IMR-90 (cell line): ENCODE data around the gene BIRC5. TPM values are rescaled to one million over a fixed set of nuclear protein-coding genes. Genes with fewer than 3 reads are reported as not detected.

Experiments used
- ATAC-seq: fragments of 200-7000 bp; cut with Tn5 transposase; 2 replicates; pipeline ENCODE4 v1.9.1; 2020; ENCODE audit warnings: low read depth, mild to moderate bottlenecking, moderate library complexity
- BruUV-seq: library from RNA; stranded (reverse); fragments of 400-500 nt; replicated peaks from 2 replicates; lab custom pipeline; 2021; lab: Mats Ljungman, UMichigan
- CTCF ChIA-PET: fragments of 300-600 bp; formaldehyde crosslinking; extraction: SDS; loops from one replicate; lab custom pipeline; 2021; ENCODE audit warnings: antibody characterized with exemption; lab: Yijun Ruan, JAX
- POLR2A ChIA-PET: fragments of 300-600 bp; sonication (Branson Sonifier 250); formaldehyde crosslinking; loops from one replicate; lab custom pipeline; 2022; ENCODE audit warnings: antibody characterized with exemption; ENCODE audit not compliant: unreplicated experiment; lab: Charles Lee
- DNase-seq: peaks from one replicate; pipeline ENCODE4 v3.0.0; 2013
- H2AFZ ChIP-seq: replicated peaks from 2 replicates; pipeline ENCODE3; 2013; ENCODE audit warnings: low read length, mild to moderate bottlenecking; ENCODE audit not compliant: poor library complexity
- H2AK5ac ChIP-seq: 2 replicates; pipeline ENCODE4 v1.6.1; 2013; ENCODE audit warnings: low read depth, low read length, inconsistent platforms
- H2AK9ac ChIP-seq: replicated peaks from 2 replicates; pipeline ENCODE3; 2013; ENCODE audit warnings: mild to moderate bottlenecking, low read depth, low read length, moderate library complexity; ENCODE audit not compliant: poor library complexity
- H2BK120ac ChIP-seq: 2 replicates; pipeline ENCODE4 v1.6.1; 2013; ENCODE audit warnings: low read depth, low read length, inconsistent platforms
- H2BK15ac ChIP-seq: 3 replicates; pipeline ENCODE4 v1.6.1; 2013; ENCODE audit warnings: low read depth, low read length, inconsistent platforms
- H2BK20ac ChIP-seq: 2 replicates; pipeline ENCODE4 v1.6.1; 2013; ENCODE audit warnings: low read depth, mild to moderate bottlenecking, inconsistent platforms, low read length, moderate library complexity
- H2BK5ac ChIP-seq: 2 replicates; pipeline ENCODE4 v1.6.1; 2013; ENCODE audit warnings: mild to moderate bottlenecking, low read depth, low read length, inconsistent platforms; ENCODE audit not compliant: poor library complexity, severe bottlenecking
- H3K14ac ChIP-seq: replicated peaks from 2 replicates; pipeline ENCODE4 v1.6.1; 2013; ENCODE audit warnings: low read depth, low read length, inconsistent platforms
- H3K18ac ChIP-seq: 2 replicates; pipeline ENCODE4 v1.6.1; 2013; ENCODE audit warnings: low read depth, low read length, control low read depth
- H3K23ac ChIP-seq: 2 replicates; pipeline ENCODE4 v1.6.1; 2013; ENCODE audit warnings: low read depth, low read length, inconsistent platforms
- H3K27ac ChIP-seq: 2 replicates; pipeline ENCODE4 v1.5.1; 2013; ENCODE audit warnings: mild to moderate bottlenecking, control low read depth, low read length; ENCODE audit not compliant: insufficient read depth
- H3K27me3 ChIP-seq: 2 replicates; pipeline ENCODE4 v1.6.1; 2013; ENCODE audit warnings: low read length; ENCODE audit not compliant: control insufficient read depth, insufficient read depth
- H3K36me3 ChIP-seq: 2 replicates; pipeline ENCODE4 v1.6.1; 2013; ENCODE audit warnings: low read length, mixed read lengths; ENCODE audit not compliant: control insufficient read depth, insufficient read depth
- H3K4ac ChIP-seq: 2 replicates; pipeline ENCODE4 v1.6.1; 2013; ENCODE audit warnings: low read depth, low read length, inconsistent platforms
- H3K4me1 ChIP-seq: 2 replicates; pipeline ENCODE4 v1.6.1; 2013; ENCODE audit warnings: low read length, mixed read lengths; ENCODE audit not compliant: control insufficient read depth, insufficient read depth
- H3K4me2 ChIP-seq: 2 replicates; pipeline ENCODE4 v1.6.1; 2013; ENCODE audit warnings: low read depth, mild to moderate bottlenecking, control low read depth, low read length, moderate library complexity
- H3K4me3 ChIP-seq: 2 replicates; pipeline ENCODE4 v1.5.1; 2013; ENCODE audit warnings: low read depth, mild to moderate bottlenecking, control low read depth, low read length, moderate library complexity; ENCODE audit not compliant: insufficient read depth
- H3K56ac ChIP-seq: 2 replicates; pipeline ENCODE4 v1.6.1; 2013; ENCODE audit warnings: low read length, inconsistent platforms; ENCODE audit not compliant: insufficient read depth; ENCODE audit errors: extremely low read depth
- H3K79me1 ChIP-seq, 2 experiments: 2 replicates each; pipeline ENCODE4 v1.6.1; 2013; ENCODE audit warnings: low read length in 2 of 2, inconsistent platforms in 1 of 2, low read depth in 1 of 2
- H3K9ac ChIP-seq: 2 replicates; pipeline ENCODE4 v1.6.1; 2013; ENCODE audit warnings: low read depth, low read length, control low read depth
- H3K9me1 ChIP-seq: 2 replicates; pipeline ENCODE4 v1.6.1; 2013; ENCODE audit warnings: low read length, inconsistent platforms; ENCODE audit not compliant: insufficient read depth
- H3K9me3 ChIP-seq: 2 replicates; pipeline ENCODE4 v1.6.1; 2013; ENCODE audit warnings: low read length; ENCODE audit not compliant: control insufficient read depth, insufficient read depth
- H4K20me1 ChIP-seq: 2 replicates; pipeline ENCODE4 v1.6.1; 2013; ENCODE audit warnings: low read length, inconsistent platforms; ENCODE audit not compliant: insufficient read depth
- H4K5ac ChIP-seq: 2 replicates; pipeline ENCODE4 v1.6.1; 2013; ENCODE audit warnings: mild to moderate bottlenecking, low read depth, low read length, control low read depth
- H4K8ac ChIP-seq, 2 experiments: 2 replicates each; pipeline ENCODE4 v1.6.1; 2013; ENCODE audit warnings: low read depth in 2 of 2, low read length in 2 of 2, control low read depth in 1 of 2, inconsistent platforms in 1 of 2
- H4K91ac ChIP-seq: 2 replicates; pipeline ENCODE4 v1.6.1; 2013; ENCODE audit warnings: low read depth, low read length, inconsistent platforms; ENCODE audit not compliant: insufficient read depth
- BHLHE40 ChIP-seq: fragments of 150-350 bp; IDR thresholded peaks from 2 replicates; pipeline ENCODE4 v1.6.1; 2016; ENCODE audit warnings: mild to moderate bottlenecking, low read depth, low read length
- CHD1 ChIP-seq: IDR thresholded peaks from 2 replicates; pipeline ENCODE4 v1.6.1; 2012; ENCODE audit warnings: low read depth, low read length, improper control_type of control experiment
- CTCF ChIP-seq: conservative IDR thresholded peaks from 2 replicates; pipeline ENCODE4 v1.5.1; 2012; ENCODE audit warnings: mild to moderate bottlenecking, low read depth, low read length, improper control_type of control experiment
- ELK1 ChIP-seq: fragments of 150-350 bp; IDR thresholded peaks from 2 replicates; pipeline ENCODE4 v1.6.1; 2016; ENCODE audit warnings: low read depth, mild to moderate bottlenecking, low read length, moderate library complexity, borderline replicate concordance
- FOS ChIP-seq: fragments of 150-350 bp; IDR thresholded peaks from 2 replicates; pipeline ENCODE4 v1.6.1; 2016; ENCODE audit warnings: low read depth, low read length
- MAZ ChIP-seq: IDR thresholded peaks from 2 replicates; pipeline ENCODE4 v1.6.1; 2012; ENCODE audit warnings: low read depth, mild to moderate bottlenecking, low read length, improper control_type of control experiment, moderate library complexity, borderline replicate concordance
- MXI1 ChIP-seq: IDR thresholded peaks from 2 replicates; pipeline ENCODE4 v1.6.1; 2012; ENCODE audit warnings: low read depth, mild to moderate bottlenecking, low read length, moderate library complexity, borderline replicate concordance
- NFE2L2 ChIP-seq: fragments of 150-350 bp; IDR thresholded peaks from 2 replicates; pipeline ENCODE4 v1.6.1; 2016; ENCODE audit warnings: low read depth, mild to moderate bottlenecking, low read length
- POLR2A ChIP-seq: IDR thresholded peaks from 2 replicates; pipeline ENCODE4 v1.6.1; 2012; ENCODE audit warnings: mild to moderate bottlenecking, low read depth, low read length
- RAD21 ChIP-seq: IDR thresholded peaks from 2 replicates; pipeline ENCODE4 v1.6.1; 2012; ENCODE audit warnings: low read length, improper control_type of control experiment
- RCOR1 ChIP-seq: IDR thresholded peaks from 2 replicates; pipeline ENCODE4 v1.6.1; 2012; ENCODE audit warnings: mild to moderate bottlenecking, low read length, improper control_type of control experiment; ENCODE audit not compliant: insufficient replicate concordance
- RFX5 ChIP-seq: IDR thresholded peaks from 2 replicates; pipeline ENCODE4 v1.8.0; 2012; ENCODE audit warnings: low read depth, mild to moderate bottlenecking, low read length, moderate library complexity
- SMC3 ChIP-seq: fragments of 150-350 bp; IDR thresholded peaks from 2 replicates; pipeline ENCODE4 v1.6.1; 2016; ENCODE audit warnings: low read depth, mild to moderate bottlenecking, antibody characterized with exemption, low read length, moderate library complexity
- WGBS, 2 experiments: methylation state at CpG; one replicate each; pipeline versions ENCODE4 v1.1.5 to v1.1.7; 2013; ENCODE audit warnings: missing lambda C conversion rate in 2 of 2; ENCODE audit not compliant: insufficient read length in 1 of 2; ENCODE audit errors: extremely low coverage in 2 of 2; 5-methylcytosine and 5-hydroxymethylcytosine counted together
- dilution Hi-C: fragments of 300-500 bp; cut with HindIII; formaldehyde crosslinking; loops from one replicate; pipeline ENCODE4 v1.14.3; 2018; ENCODE audit warnings: low sequenced_read_pairs; ENCODE audit not compliant: unreplicated experiment
- in situ Hi-C: fragments of 300-500 bp; cut with MboI; formaldehyde crosslinking; loops from 3 replicates; pipeline ENCODE4 v1.14.3; 2019; ENCODE audit warnings: low sequenced_read_pairs, inconsistent platforms, mixed read lengths
- intact Hi-C: fragments of 100-400 bp; cut with micrococcal nuclease; formaldehyde crosslinking; loops from 2 replicates; pipeline ENCODE4 v1.10.0; 2022
- polyA plus RNA-seq, 3 experiments: library from polyadenylated mRNA; depleted of rRNA; stranded (reverse); fragments of >200 nt; gene quantifications; 2 replicates each; pipeline ENCODE4 v1.2.3, GENCODE V29; 2012; ENCODE audit warnings: low replicate concordance in 1 of 3
- total RNA-seq: library from RNA; depleted of rRNA; stranded (reverse); fragments of >200 nt; gene quantifications from 2 replicates; pipeline ENCODE4 v1.2.3, GENCODE V29; 2012

Gene BIRC5
- total and polyA plus RNA-seq, 2 of the 4 experiments (the other 2 are of a cell fraction), result 16.6 to 52.7 TPM

GRCh38 chr17:78263063-78263735 lies 49.1 kb downstream of the BIRC5 start:
- H4K8ac ChIP-seq, result no peak overlapping the region
- H3K9ac ChIP-seq, result no peak overlapping the region
- no peak overlapping the region for H2BK5ac ChIP-seq
- no peak overlapping the region for H3K18ac ChIP-seq
- H3K14ac ChIP-seq, result no peak overlapping the region
- H3K9me3 ChIP-seq, result no peaks in the 10 kb centered on the region
- no peak overlapping the region for H4K5ac ChIP-seq
- H3K4me2 ChIP-seq, result no peak overlapping the region
- TF ChIP-seq MAZ, result no peak
- TF ChIP-seq RFX5, result no peak
- no peak for TF ChIP-seq POLR2A
- TF ChIP-seq FOS, result no peak
- TF ChIP-seq RAD21, result no peak
- TF ChIP-seq CTCF, result no peak
- no peak for TF ChIP-seq SMC3
- TF ChIP-seq MXI1, result no peak
- no peak for TF ChIP-seq CHD1
- no peak for TF ChIP-seq BHLHE40
- TF ChIP-seq ELK1, result no peak
- TF ChIP-seq NFE2L2, result no peak
- TF ChIP-seq RCOR1, result no peak
- no peak overlapping the region for H3K27ac ChIP-seq
- no peak overlapping the region for H2BK15ac ChIP-seq
- H3K36me3 ChIP-seq, result no peaks in the 10 kb centered on the region
- no peak overlapping the region for H2BK120ac ChIP-seq
- no peak overlapping the region for H2AK9ac ChIP-seq
- no peaks in the 10 kb centered on the region for H3K9me1 ChIP-seq
- peaks cover 9% of the 10 kb centered on the region for H3K27me3 ChIP-seq
- no peaks in the 10 kb centered on the region for H4K20me1 ChIP-seq
- peak overlapping the region; percentile 76 for H2AFZ ChIP-seq
- no peak overlapping the region for H2AK5ac ChIP-seq
- DNase-seq (no peak), ATAC-seq (no peak)
- H3K79me1 ChIP-seq, result no peaks in the 10 kb centered on the region
- H3K56ac ChIP-seq, result no peak overlapping the region
- no peak overlapping the region for H3K23ac ChIP-seq
- ChIA-PET POLR2A (no interaction called here), CTCF (no interaction called here)
- H3K4ac ChIP-seq, result no peak overlapping the region
- BruUV-seq, result no TSS peak
- no peak overlapping the region for H2BK20ac ChIP-seq
- no peak overlapping the region for H3K4me3 ChIP-seq
- H4K91ac ChIP-seq, result no peak overlapping the region
- in situ Hi-C loops, result no loop called here
- intact Hi-C loops, result no loop called here
- no peaks in the 10 kb centered on the region for H3K4me1 ChIP-seq
- WGBS, 2 experiments, result 39% methylated on average over 10 of the region's 23 CpGs; no CpG with 5 or more reads in 1 of the 2 experiments
- dilution Hi-C loops, result no loop called here
